HG03575 (cell line): Measurements from ENCODE around the gene C11orf91.
"Not testable (repeated sequence)": the region's sequence is repeated elsewhere in the genome, so short reads cannot be mapped to it uniquely, and the experiment has no call there.

Experiments
- ATAC-seq: cut with Tn5 transposase; IDR thresholded peaks from one replicate; pipeline ENCODE4 v1.9.1; 2021; ENCODE audit not compliant: unreplicated experiment, insufficient number of reproducible peaks, low FRiP score; ENCODE audit errors: extremely low read depth

Gene C11orf91

DNA sequence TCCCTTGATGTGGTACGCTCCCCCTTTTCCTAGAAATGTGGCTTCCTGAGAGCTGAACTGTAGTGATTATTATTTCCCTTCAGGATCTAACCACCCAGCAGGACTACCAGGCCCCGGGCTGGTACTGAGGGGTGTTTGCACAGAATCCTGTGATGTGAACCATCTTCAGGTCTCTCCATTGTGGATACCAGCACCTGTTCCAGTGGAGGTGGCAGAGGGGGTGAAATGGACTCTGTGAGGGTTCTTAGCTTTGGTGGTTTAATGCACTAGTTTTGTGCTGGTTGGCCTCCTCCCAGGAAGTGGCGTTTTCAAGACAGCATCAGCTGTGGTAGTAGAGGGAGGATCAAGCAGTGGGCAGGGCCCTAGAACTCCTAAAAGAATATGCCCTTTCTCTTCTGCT is 18.6 kb downstream of the C11orf91 start:
- ATAC-seq: no peak

DNA sequence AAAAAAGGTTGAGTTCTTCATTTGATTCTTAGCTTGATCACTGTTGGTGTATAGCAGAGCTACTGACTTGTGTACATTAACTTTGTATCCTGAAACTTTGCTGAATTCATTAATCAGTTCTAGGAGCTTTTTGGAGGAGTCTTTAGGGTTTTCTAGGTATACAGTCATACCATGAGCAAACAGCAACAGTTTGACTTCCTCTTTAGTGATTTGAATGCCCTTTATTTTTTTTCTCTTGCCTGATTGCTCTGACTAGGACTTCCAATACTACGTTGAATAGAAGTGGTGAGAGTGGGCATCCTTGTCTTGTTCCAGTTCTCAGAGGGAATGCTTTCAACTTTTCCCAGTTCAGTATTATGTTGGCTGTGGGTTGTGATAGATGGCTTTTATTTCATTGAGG is 22.0 kb downstream of the C11orf91 start:
- ATAC-seq: not testable (repeated sequence)

DNA sequence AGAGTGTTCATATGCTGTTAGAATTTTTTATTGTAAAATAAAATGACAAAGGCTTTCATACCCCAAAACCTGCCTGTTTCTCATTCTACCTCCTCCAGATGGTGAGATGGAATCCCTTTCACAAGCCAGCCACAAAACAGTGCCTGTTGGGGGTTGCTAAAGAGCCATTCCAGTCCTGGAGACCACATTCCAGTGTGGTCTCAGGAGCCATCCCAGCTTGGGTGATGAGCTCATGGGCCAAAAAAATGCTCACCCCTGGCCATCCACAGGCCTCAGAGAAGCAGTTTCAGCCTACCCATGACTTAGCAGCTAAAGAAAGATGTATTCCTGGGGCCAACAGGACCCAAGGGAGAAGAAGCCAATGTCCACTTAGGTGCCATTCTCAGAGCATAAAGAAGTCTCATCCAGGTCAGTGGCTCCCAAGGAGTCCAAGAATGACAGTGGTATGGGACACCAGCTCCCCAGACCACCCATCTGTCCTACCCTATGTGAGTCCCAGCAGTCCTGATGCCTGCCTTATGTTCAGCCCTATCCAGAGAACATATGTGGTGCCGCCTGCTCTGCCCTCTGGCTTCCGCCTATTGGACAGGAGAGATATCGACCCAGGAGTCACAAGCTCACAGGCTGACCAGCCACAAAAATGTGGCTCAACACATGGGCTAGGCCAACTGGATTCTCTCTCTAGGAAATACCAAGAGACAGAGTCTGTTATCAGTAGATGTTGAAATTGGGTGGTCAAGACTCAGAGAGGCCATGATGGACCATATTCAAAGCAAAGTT is 26.4 kb downstream of the C11orf91 start:
- ATAC-seq: no peak

DNA sequence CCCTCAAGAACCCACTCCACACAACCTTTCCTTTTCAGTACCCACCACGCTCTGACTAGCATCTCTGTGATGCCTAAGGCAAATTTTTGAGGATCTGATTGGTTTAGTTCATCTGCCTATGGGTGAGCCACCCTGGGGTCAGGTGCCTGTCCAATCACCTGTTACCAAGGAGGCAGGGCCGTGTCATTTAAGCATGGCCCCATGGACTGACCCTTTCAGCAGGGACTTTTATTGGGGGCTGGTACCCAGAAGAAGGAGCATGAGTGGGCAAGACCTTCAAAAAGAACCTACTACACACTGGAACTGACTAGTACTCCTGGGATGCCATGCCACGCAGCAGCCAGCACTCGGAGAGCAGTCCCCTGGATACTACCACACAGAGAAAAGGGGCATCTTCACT is 28.4 kb downstream of the C11orf91 start:
- ATAC-seq: no peak

DNA sequence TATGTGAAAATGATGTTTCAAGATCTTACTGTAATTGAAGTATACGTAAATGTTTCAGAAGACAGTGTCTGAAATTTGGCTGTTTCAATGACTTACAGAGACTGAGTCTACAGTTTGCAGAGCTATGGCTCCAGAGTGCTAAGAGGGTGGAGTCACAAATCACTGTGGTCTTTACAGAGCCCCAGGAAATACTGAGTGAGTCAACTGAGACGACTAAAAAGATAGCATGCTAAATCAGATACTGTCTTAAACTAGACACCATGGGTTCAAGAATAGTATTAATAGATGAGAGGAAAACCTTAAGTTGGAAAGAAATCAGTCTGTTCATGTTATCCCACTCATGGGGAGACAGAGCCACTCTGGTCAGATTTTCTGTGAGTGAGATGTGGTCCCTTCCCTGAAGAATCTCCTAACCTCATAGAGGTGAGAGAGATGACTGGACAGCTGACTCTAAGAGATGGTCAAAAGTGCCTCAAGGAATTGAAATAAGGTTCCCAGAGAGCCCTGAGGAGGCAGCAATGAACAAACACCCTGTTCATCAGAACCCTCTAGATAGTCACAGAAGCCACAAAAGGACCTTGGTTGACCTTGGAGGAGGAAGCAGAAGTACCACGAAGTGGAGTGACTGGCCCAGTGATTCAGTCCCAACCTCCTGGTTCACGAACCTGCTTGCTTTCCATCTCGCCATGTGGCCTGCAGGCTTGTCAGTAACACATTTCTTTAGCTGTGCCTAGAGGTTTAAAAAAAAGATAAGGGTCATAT is 30.2 kb downstream of the C11orf91 start:
- no peak for ATAC-seq

DNA sequence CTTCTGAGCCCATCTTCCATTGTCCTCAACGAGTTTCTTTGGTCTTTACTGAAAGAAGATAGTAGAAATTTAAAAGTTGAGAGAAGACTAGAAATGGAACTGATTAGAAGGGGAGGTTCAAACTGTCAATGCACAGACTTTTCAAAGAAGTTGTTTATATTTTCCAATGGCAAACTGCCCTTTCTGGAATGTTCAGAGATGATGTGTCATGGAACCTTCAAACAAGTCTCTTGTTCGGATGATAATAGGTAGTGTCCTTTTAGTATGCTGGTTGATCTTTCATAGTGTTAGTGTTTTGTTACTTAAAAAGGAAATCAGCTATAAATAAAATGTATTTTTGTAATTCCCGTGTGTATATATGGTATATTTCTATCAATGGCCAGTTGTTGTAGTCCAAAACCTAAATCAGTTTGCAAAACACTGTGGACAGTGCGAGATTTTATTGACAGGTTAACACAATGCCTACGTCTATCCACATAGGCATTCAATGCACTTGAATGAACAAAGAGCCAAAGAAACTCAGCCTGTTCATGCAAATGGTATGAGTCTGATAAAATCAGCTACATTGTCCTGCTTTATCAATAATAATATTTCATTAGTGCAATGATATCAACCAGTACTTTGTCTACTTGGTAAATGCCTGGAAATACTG is 30.9 kb downstream of the C11orf91 start:
- no peak for ATAC-seq

DNA sequence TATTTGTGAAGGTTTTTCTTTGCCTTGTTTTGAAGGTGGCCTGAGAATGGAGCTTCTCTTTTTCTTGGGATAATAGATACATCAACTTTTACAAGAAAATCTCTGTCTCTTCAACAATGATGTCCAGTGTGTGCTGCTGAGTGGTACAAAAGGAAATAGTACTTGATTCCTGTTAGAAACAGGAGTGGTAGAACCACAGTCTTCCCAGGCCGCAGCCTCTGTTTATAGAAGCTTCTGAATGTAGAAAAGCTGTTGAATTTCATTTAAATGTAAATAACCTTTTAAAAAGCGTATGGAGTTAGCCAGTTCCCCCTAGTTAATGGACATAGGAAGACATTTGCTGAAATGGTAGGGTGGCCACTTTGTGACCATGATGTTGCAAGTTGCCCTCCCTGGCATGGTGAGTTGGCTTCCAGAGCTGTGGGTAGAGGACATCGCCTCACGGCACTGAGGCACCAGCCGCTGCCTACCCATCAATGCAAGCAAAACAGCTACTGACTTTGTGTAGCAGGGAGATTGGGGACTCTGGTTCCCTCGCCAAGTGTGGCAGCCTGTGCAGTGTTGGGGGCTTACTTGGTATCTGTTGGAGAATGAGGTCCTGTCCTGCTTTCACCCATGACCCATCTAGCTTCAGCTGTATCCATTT is 31.6 kb downstream of the C11orf91 start:
- ATAC-seq: no peak

DNA sequence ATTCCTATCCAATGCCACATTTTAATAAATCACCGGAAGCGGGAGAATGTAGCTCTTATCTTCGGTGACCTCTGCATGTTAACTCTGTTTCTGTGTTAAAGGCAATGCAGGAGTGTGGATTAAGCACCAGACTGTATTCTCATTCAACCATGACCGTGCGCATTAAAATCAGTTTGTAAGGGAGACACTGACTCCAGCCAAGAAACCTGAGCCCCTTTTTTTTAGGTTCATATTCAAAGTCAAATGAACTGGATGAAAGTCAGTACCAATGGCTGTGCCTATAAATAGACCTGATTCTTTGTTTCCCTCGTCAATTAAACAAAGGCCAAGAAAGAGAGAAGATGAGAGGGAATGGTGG is 32.2 kb downstream of the C11orf91 start:
- ATAC-seq: no peak

DNA sequence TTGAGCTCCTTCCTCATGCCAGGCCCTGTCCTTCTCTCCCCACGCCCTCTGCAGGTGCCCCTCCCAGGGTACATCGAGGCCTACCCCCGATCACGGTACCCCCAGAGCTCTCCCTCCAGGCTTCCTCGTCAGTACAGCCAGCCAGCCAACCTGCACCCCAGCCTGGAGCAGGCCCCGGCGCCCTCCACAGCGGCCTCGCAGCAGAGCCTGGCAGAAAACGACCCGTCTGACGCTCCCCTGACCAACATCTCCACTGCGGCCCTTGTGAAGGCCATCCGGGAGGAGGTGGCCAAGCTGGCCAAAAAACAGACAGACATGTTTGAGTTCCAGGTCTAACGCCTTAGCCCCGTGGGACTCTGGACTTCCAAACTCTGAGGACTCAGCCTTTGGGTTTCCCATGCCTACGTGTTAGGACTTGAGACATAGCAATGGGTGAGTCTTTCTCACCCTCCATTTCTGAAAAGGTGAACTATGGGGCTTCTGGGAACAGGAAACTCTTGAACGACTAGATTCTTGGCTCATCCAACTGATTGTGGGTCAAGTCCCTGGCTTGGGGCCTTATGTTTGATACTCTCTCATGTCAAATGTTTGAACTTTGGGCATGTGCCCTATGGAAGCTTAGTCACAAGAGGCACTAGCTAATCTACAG is 32.7 kb downstream of the C11orf91 start:
- no peak for ATAC-seq

DNA sequence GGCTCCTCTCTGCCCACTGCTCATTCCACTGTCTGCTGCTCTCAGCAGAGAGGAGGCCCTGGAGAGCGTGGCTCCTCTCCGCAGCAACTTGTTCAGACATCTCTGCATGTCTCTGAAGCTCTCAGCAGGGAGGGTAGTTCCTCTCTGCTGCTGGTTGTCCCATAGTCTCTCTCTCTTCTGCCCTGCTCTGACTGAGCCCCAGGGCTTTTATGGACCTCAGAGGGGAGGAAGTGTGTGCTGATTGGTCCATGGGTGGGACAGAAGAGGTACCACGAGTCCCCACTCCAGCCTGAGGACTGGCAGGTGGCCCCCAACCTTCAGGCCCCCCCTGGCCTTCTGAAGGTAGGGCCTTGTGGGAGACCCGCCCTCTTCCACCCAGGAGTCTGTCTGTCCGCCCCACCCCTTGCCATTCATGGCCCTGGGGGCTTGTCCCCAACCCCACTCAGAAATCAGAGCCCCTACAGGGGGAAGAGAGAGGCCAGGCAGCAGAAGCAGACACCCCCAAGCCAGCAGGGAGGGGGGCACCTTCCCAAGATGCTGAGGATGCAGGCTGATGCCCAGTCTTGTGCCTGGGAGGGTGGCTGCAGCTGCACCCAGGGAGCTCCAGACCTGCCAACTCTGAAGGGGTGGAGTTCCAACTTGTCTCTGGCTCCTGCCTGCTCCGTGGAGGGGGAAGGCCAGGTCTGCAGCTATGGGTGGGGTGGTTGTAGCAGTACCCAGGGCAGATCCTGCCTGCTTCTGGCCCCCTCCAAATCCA is 35.1 kb downstream of the C11orf91 start:
- no peak for ATAC-seq

DNA sequence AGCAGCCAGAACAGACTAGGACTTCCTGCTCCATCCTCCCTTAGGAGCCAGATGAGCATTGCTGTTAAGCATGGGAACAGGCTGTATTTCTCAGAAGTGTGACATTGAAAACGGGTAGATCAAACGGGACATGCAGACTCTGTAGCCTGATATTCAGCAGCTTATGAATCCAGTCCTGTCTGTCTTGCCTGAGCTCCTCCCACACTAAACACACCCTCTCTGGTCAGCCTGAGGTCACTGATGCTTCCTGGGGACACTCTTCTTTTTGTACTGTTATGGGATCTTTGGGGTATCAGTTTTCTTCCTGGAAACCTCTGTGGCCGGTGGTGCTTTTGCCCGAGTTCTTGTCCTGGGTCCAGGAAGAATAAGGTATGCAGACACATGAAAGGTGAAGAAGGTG is 35.8 kb downstream of the C11orf91 start:
- no peak for ATAC-seq

DNA sequence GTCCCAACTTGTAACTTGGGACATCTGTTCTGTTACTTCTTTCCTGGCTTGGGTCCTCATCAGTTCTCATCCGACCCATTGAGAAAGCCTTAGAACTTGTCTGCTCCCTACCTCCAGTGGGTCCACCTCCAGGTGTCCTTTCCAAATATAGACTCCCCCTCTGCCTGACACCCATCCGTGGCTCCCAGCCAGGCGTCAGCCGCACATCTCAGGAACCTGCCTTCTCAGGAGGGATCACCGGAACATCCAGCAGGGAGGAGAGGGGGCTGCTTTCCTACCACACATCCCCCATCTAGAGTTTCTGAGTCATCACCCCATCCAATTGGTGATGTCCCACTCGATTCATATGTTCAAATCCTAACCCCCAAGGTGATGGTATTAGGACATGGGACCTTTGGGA is 36.5 kb downstream of the C11orf91 start:
- ATAC-seq: no peak

DNA sequence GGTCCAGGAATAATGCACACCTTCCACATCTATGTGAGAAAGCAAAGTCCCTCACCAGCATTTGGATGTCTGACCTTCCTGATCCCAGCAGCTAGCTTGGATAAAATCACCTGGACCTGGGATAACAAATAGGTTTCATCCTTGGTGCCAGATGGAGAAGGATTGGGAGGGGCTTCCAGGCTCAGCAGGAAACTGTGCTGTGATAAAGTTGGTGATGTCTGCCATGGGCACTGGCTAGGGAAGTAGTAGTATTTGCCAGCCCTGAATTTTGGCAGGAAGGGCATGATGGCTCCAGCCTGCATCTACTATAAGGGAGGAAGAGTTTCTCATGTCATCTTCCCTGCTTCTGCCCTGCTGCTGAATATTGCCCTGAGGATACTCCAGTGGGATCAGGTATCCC is 37.5 kb downstream of the C11orf91 start:
- ATAC-seq: no peak

DNA sequence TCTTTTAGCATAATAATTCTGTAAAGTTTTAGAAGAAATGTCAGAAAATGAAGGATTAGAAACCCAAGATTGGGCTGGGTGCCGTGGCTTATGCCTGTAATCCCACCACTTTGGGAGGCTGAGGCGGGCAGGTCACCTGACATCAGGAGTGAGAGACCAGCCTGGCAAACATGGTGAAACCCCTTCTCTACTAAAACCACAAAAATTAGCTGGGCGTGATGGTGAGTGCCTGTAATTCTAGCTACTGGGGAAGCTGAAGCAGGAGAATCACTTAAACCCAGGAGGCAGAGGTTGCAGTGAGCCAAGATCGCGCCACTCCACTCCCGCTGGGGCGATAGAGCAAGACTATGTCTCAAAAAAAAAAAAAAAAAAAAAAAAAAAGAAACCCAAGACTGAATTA is 39.1 kb downstream of the C11orf91 start:
- ATAC-seq: not testable (repeated sequence)

DNA sequence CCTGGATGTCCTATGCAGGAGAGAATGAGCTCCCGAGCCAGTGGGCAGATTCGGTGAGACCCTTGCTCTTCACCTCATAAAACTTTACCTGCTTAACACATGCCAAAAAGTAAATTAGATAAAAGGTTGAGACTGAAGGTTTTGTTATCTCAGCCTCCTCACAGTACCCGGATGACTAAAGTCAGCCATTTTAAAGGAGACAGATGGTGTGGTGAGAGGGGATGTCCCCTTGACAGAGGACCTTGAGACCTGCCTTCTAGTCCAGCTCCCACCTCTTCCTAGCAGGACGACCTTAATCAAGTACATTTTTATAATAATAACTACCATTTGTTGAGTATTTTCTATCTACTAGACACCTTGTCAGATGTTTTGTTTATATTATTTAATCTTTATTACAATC is 39.7 kb downstream of the C11orf91 start:
- ATAC-seq: no peak

DNA sequence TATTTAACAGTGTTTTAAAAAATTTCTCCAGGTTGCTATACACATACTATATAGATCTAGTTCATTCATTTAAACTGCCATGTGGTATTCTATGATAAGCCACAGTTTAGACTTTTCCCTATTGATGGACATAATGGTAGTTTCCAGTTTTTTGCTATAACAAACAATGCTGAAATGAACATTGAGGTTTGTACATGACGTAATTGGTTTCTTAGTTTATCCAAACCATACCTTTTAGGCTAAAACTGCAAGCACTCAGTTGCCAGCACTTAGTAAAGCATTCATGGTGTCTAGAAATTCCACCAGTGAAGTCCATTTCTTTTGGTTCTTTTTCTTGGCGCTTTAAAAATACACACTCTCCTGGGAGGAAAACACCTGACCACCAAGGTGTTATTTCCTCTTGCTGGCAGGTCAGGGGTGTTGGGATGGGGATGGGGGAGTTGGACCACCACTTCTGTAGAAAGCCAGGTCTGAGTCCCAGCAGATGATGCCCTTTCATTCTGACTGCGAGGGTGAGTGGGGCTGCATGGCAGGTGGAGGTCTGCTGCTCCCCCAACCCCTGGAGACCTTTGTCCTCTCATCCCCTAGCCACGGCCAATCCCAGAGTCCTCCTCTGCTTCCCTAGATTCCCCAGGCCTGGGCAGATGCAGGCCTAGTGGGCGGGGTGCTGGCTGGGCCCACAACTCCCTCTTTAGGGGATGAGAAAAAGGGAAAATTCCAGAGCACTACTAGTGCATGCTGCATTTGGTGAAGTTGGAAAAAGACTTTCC is 41.1 kb downstream of the C11orf91 start:
- ATAC-seq: no peak

DNA sequence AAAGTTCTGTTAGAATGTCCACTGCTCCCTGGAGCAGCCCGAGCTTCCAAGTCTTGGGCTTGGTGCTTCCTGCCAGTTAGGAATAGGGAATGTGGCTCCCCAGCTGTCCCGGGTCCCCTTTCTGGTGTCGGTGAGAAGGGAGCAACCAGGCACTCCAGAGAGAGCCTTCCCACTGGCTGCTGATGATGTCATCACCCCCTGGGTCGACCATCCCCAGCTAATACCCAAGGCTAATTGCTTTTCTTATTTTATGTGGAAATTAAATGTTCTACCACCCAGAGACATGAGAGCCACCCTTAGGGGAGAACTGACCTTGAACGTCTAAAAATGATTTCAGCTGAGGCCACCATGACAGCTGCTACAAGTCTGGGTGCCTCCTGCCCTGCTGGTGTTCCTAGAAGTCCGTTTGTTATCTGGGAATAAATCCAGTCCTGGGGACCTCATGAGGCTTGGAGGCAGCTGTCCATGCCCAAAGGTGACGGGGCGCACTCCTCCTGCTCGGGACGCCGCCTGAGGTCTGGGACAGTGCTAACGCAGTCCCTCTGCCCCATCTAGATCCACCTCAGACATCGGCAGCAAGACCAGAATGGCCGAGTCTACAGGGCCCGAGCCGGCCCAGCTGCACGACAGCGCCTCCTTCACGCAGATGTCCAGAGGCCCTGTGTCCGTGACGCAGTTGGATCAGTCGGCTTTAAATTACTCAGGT is 42.3 kb downstream of the C11orf91 start:
- ATAC-seq: no peak
